K562 (cell line): Measurements from ENCODE around the gene OSBPL10. TPM values are rescaled to one million over a fixed set of nuclear protein-coding genes. Genes with fewer than 3 reads are reported as not detected.
A peak's percentile ranks its signal among the peaks of the same experiment; 100 is the strongest.

ENCODE experiments used
- ATAC-seq: fragments of 200-7000 bp; cut with Tn5 transposase; 3 replicates; pipeline ENCODE4 v1.9.1; 2020; ENCODE audit warnings: moderate library complexity
- BruUV-seq: library from RNA; stranded (reverse); fragments of 400-500 nt; replicated peaks from 2 replicates; lab custom pipeline; 2021; lab: Mats Ljungman, UMichigan
- CTCF ChIA-PET: fragments of 300-600 bp; formaldehyde crosslinking; extraction: SDS; loops from one replicate; lab custom pipeline; 2021; ENCODE audit warnings: low intra/inter-chr PET ratio; lab: Yijun Ruan, JAX
- POLR2A ChIA-PET: fragments of 300-600, 350-650 bp; sonication (Branson Sonifier 250); formaldehyde crosslinking; extraction: SDS; loops from one replicate; lab custom pipeline; 2021; ENCODE audit warnings: antibody characterized with exemption, inconsistent platforms; lab: Yijun Ruan, JAX
- DNase-seq, 4 experiments: peaks; one replicate each; pipeline versions ENCODE4 v3.0.0 to v3.0.0-alpha.2; 2011 to 2018; ENCODE audit warnings: low spot score in 3 of 4, mixed read lengths in 3 of 4; ENCODE audit errors: extremely low read depth in 1 of 4
- FAIRE-seq: peaks from 2 replicates; lab custom pipeline; 2011; peaks lifted over from hg19 to GRCh38; lab: Jason Lieb, UNC
- H2AFZ ChIP-seq: 2 replicates; pipeline ENCODE4 v1.6.0; 2011; ENCODE audit warnings: low read depth, low read length, control low read depth, inconsistent platforms
- H3K27ac ChIP-seq: fragments of 200-600 bp; 3 replicates; pipeline ENCODE4 v1.8.0; 2011; ENCODE audit warnings: low read depth, mild to moderate bottlenecking, control low read depth, inconsistent platforms, low read length, moderate library complexity, mixed read lengths; ENCODE audit errors: extremely low read depth
- H3K27me3 ChIP-seq, 2 experiments: fragments of 300-600 bp in 1 of 2; 2 replicates in 1 of 2; 3 replicates in 1 of 2; pipeline versions ENCODE4 v1.6.0 to v1.8.0; 2011; ENCODE audit warnings: inconsistent platforms in 2 of 2, low read length in 2 of 2, mild to moderate bottlenecking in 1 of 2, mixed read lengths in 1 of 2, moderate library complexity in 1 of 2; ENCODE audit not compliant: control insufficient read depth in 2 of 2, insufficient read depth in 2 of 2
- H3K36me3 ChIP-seq: fragments of 300-600 bp; 3 replicates; pipeline ENCODE4 v1.8.0; 2011; ENCODE audit warnings: mild to moderate bottlenecking, low read length, inconsistent platforms; ENCODE audit not compliant: control insufficient read depth, insufficient read depth
- H3K4me1 ChIP-seq, 2 experiments: fragments of 200-600 bp in 1 of 2; replicated peaks in 1 of 2; 2 replicates in 1 of 2; 3 replicates in 1 of 2; pipeline versions ENCODE4 v1.5.1 to v1.8.0; 2011; ENCODE audit warnings: inconsistent platforms in 2 of 2, low read length in 2 of 2, mild to moderate bottlenecking in 1 of 2, mixed read lengths in 1 of 2, moderate library complexity in 1 of 2; ENCODE audit not compliant: control insufficient read depth in 2 of 2, insufficient read depth in 2 of 2
- H3K4me2 ChIP-seq: 2 replicates; pipeline ENCODE4 v1.6.1; 2011; ENCODE audit warnings: low read length, control low read depth, inconsistent platforms, mixed read lengths; ENCODE audit not compliant: insufficient read depth
- H3K4me3 ChIP-seq: fragments of 200-600 bp; sonication (generic), shearing (Covaris generic); 2 replicates; pipeline ENCODE4 v1.5.1; 2016; ENCODE audit warnings: control low read depth, inconsistent platforms
- H3K79me2 ChIP-seq: fragments of 200-600 bp; 3 replicates; pipeline ENCODE4 v1.8.0; 2011; ENCODE audit warnings: low read length, inconsistent platforms; ENCODE audit not compliant: control insufficient read depth, insufficient read depth
- H3K9ac ChIP-seq, 2 experiments: 2 replicates each; pipeline versions ENCODE4 v1.6.0 to v1.6.1; 2011; ENCODE audit warnings: low read depth in 2 of 2, low read length in 2 of 2, control low read depth in 1 of 2, inconsistent platforms in 1 of 2, mild to moderate bottlenecking in 1 of 2, mixed read lengths in 1 of 2; ENCODE audit not compliant: insufficient read depth in 1 of 2
- H3K9me1 ChIP-seq: one replicate; pipeline ENCODE4 v1.6.0; 2011; ENCODE audit warnings: inconsistent platforms, mild to moderate bottlenecking, low read length, moderate library complexity; ENCODE audit not compliant: control insufficient read depth, insufficient read depth
- H3K9me3 ChIP-seq: replicated peaks from 2 replicates; pipeline ENCODE4 v1.5.1; 2011; ENCODE audit warnings: low read depth, low read length, inconsistent platforms; ENCODE audit not compliant: control insufficient read depth, insufficient read depth
- H4K20me1 ChIP-seq: replicated peaks from 2 replicates; pipeline ENCODE4 v1.6.1; 2011; ENCODE audit warnings: low read length, inconsistent platforms, mixed read lengths; ENCODE audit not compliant: control insufficient read depth, insufficient read depth
- FOXA1 ChIP-seq: fragments of 450-650 bp; IDR thresholded peaks from 2 replicates; pipeline ENCODE4 v1.6.1; 2016; ENCODE audit warnings: mild to moderate bottlenecking, borderline replicate concordance
- NCOA2 ChIP-seq, 2 experiments: fragments of 450-650 bp; IDR thresholded peaks; 2 replicates each; pipeline ENCODE4 v1.6.1; 2018; ENCODE audit warnings: mild to moderate bottlenecking in 2 of 2, moderate library complexity in 1 of 2; ENCODE audit not compliant: partially characterized antibody in 2 of 2
- NCOA6 ChIP-seq: fragments of 450-650 bp; IDR thresholded peaks from 2 replicates; pipeline ENCODE4 v1.6.1; 2017; ENCODE audit warnings: mild to moderate bottlenecking
- NONO ChIP-seq, 2 experiments: fragments of 200-400 bp in 1 of 2; fragments of 450-650 bp in 1 of 2; formaldehyde crosslinking in 1 of 2; IDR thresholded peaks; 2 replicates each; pipeline ENCODE4 v1.6.1; 2017; ENCODE audit warnings: low read depth in 2 of 2, mild to moderate bottlenecking in 2 of 2, moderate library complexity in 2 of 2, low read length in 1 of 2
- SMARCA4 ChIP-seq: fragments of 450-650 bp; IDR thresholded peaks from 2 replicates; pipeline ENCODE4 v1.6.1; 2016
- TAF15 ChIP-seq: fragments of 200-400 bp; formaldehyde crosslinking; IDR thresholded peaks from 2 replicates; pipeline ENCODE4 v1.6.1; 2017; ENCODE audit warnings: mild to moderate bottlenecking, low read depth, low read length, moderate library complexity
- TAF7 ChIP-seq: fragments of 450-650 bp; IDR thresholded peaks from 2 replicates; pipeline ENCODE4 v1.6.1; 2016; ENCODE audit warnings: missing genetic modification characterization, missing compliant biosample characterization
- ZNF12 ChIP-seq: sonication (generic); formaldehyde crosslinking; IDR thresholded peaks from 2 replicates; pipeline ENCODE4 v1.4.0; 2020; ENCODE audit warnings: mild to moderate bottlenecking, missing genetic modification reagents
- WGBS: fragments of 100-300 bp; shearing (Covaris generic); methylation state at CpG from one replicate; pipeline ENCODE4 v1.1.6; 2016; ENCODE audit warnings: low coverage, mixed read lengths; ENCODE audit not compliant: insufficient coverage; ENCODE audit errors: missing lambda C conversion rate; 5-methylcytosine and 5-hydroxymethylcytosine counted together
- in situ Hi-C: fragments of 300-500 bp; cut with MboI; formaldehyde crosslinking; loops from 4 replicates; pipeline ENCODE4 v1.15.0; 2018; ENCODE audit warnings: inconsistent platforms, mixed read lengths
- intact Hi-C: fragments of 100-400 bp; cut with micrococcal nuclease; formaldehyde crosslinking; loops from 2 replicates; pipeline ENCODE4 v1.14.2; 2022
- polyA plus RNA-seq, 8 experiments: library from polyadenylated mRNA; depleted of rRNA in 4 of 8; stranded (reverse) in 5 of 8; unstranded in 3 of 8; fragments of >200 nt; fragmentation: Nextera tagmentation in 2 of 8; fragmentation: Illumina TruSeq in 1 of 8; extraction: Ambion mirVana in 2 of 8; extraction: Trizol in 1 of 8; gene quantifications; 2 replicates each; pipeline versions ENCODE4 v1.2.1 to v1.2.3, GENCODE V29; 2011 to 2014; ENCODE audit warnings: inconsistent platforms in 1 of 8, missing spikeins in 1 of 8
- total RNA-seq, 7 experiments: library from RNA; depleted of rRNA in 6 of 7; stranded (reverse); fragments of >200 nt in 6 of 7; fragmentation: Illumina TruSeq in 2 of 7; extraction: Trizol in 2 of 7; gene quantifications; 2 replicates each; pipeline versions ENCODE4 v1.2.1 to v1.2.3, GENCODE V29; 2011 to 2021; ENCODE audit warnings: low replicate concordance in 1 of 7
- TF ChIP-seq, protein P1 (sequence below): fragments of 450-650 bp; formaldehyde crosslinking; conservative IDR thresholded peaks from 2 replicates; pipeline ENCODE4 v1.4.0; 2022; ENCODE audit warnings: mild to moderate bottlenecking, missing genetic modification characterization

OSBPL10 gene
- total and polyA plus RNA-seq, 9 of the 15 experiments (the other 6 are each of a cell fraction or from before 2014, with no cell fraction given), result 0.03 to 0.19 (median 0.14) TPM; not detected in 2

DNA sequence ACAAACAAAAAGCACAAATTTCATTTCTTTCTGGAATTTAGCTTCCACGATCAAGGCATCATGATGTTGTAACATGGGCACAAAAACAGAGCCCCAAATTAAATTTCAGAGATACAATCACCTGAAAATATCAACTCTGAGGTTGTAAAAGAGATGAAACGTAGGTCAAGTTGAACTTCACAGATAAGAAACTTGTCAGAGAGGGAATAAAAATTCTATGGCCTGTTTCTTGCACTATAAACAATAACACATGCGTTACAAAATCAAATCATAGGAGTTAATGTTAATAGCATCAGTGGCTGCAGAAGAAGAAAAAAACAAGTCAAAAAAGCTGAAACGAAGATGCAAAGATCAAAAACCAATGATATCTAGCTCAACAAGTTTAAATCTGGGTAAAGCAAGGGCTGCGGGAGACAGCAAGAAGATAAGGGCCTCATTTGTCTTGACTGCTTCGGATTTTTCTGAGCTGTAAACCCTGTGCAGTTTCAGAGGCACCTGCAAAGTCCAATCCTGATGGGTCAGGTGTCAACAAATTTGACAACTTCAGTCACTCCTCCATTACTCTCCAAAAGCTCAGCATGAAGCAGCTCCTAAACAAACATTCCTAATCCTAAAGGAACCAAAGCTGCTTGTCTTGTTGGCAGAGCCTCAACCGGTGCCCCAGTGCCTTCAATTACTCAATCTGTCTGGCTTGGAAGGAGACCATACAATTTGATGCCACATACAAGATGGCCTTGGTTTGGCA lies 228.6 kb downstream of the OSBPL10 start:
- H3K4me3 ChIP-seq, result no peak overlapping the region
- H3K4me1 ChIP-seq, result no peaks in the 10 kb centered on the region
- 2% methylated on average over 7 of the region's 7 CpGs for WGBS
- H3K27me3 ChIP-seq, result peaks cover 2 to 9% of the 10 kb centered on the region in 2 experiments; a peak in 3 of 5 replicates
- intact Hi-C loops, result no loop called here
- FAIRE-seq (peak; percentile 23), ATAC-seq (no peak), DNase-seq (no peak)
- H2AFZ ChIP-seq, result no peak overlapping the region
- ChIA-PET POLR2A (interaction anchor here (0.7 kb wide), 1 partner anchor 562 kb away, joined by 3 read pairs; no protein-coding TSS in a partner anchor), CTCF (no interaction called here)
- no peaks in the 10 kb centered on the region for H3K9me1 ChIP-seq
- H3K4me2 ChIP-seq, result no peak overlapping the region
- no peak for TF ChIP-seq TAF15
- TF ChIP-seq NCOA6, result no peak
- TF ChIP-seq, protein P1, sequence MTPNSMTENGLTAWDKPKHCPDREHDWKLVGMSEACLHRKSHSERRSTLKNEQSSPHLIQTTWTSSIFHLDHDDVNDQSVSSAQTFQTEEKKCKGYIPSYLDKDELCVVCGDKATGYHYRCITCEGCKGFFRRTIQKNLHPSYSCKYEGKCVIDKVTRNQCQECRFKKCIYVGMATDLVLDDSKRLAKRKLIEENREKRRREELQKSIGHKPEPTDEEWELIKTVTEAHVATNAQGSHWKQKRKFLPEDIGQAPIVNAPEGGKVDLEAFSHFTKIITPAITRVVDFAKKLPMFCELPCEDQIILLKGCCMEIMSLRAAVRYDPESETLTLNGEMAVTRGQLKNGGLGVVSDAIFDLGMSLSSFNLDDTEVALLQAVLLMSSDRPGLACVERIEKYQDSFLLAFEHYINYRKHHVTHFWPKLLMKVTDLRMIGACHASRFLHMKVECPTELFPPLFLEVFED (CRISPR knock-in tag), result no peak
- TF ChIP-seq TAF7 (tag), result no peak
- TF ChIP-seq FOXA1, result no peak
- no peak for TF ChIP-seq SMARCA4
- no peak for TF ChIP-seq NCOA2 (IDR thresholded peaks at IDR 0.05; ENCODE audit: partially characterized antibody in 2 of 2)
- no peak for TF ChIP-seq NONO (IDR thresholded peaks at IDR 0.05; ENCODE audit: low read depth in 2 of 2, low read length in 1 of 2)
- TF ChIP-seq ZNF12 (CRISPR knock-in tag), result no peak
- H3K79me2 ChIP-seq, result no peaks in the 10 kb centered on the region
- no peaks in the 10 kb centered on the region for H4K20me1 ChIP-seq
- H3K9ac ChIP-seq, result no peak overlapping the region
- no peaks in the 10 kb centered on the region for H3K9me3 ChIP-seq
- in situ Hi-C loops, result loop anchor here (25.0 kb wide), 1 partner anchor 965 kb away; no protein-coding TSS in a partner anchor
- no peak overlapping the region for H3K27ac ChIP-seq
- no TSS peak for BruUV-seq
- no peaks in the 10 kb centered on the region for H3K36me3 ChIP-seq
